Smooth muscle cell (in vitro differentiated cells): ENCODE measurements around the gene MKX. TPM values are rescaled to one million over a fixed set of nuclear protein-coding genes. Genes with fewer than 3 reads are reported as not detected.

Experiments used
- DNase-seq: peaks from one replicate; lab custom pipeline; 2025; ENCODE audit not compliant: unreplicated experiment; lab: John Stamatoyannopoulos, UW
- H2AFZ ChIP-seq: fragments of 200-600 bp; sonication (generic); 2 replicates; pipeline ENCODE4 v1.6.0; 2016; ENCODE audit warnings: antibody characterized with exemption, low read depth, mild to moderate bottlenecking
- H3F3A ChIP-seq: fragments of 200-600 bp; sonication (generic); 2 replicates; pipeline ENCODE4 v1.6.0; 2017; ENCODE audit warnings: antibody characterized with exemption, low read depth
- H3K27ac ChIP-seq: fragments of 200-600 bp; sonication (generic); 2 replicates; pipeline ENCODE4 v1.5.1; 2016; ENCODE audit warnings: low read depth, mild to moderate bottlenecking
- H3K27me3 ChIP-seq: fragments of 200-600 bp; sonication (generic); 2 replicates; pipeline ENCODE4 v1.6.1; 2016; ENCODE audit warnings: low read depth, mild to moderate bottlenecking
- H3K36me3 ChIP-seq: fragments of 200-600 bp; sonication (generic); 2 replicates; pipeline ENCODE4 v1.5.1; 2016; ENCODE audit warnings: low read depth
- H3K4me1 ChIP-seq: fragments of 200-600 bp; sonication (generic); 2 replicates; pipeline ENCODE4 v1.5.1; 2016; ENCODE audit warnings: low read depth
- H3K4me2 ChIP-seq: fragments of 200-600 bp; sonication (generic); 2 replicates; pipeline ENCODE4 v1.6.0; 2016; ENCODE audit warnings: mild to moderate bottlenecking
- H3K4me3 ChIP-seq: fragments of 200-600 bp; sonication (generic); 2 replicates; pipeline ENCODE4 v1.5.1; 2016; ENCODE audit warnings: mild to moderate bottlenecking
- H3K79me2 ChIP-seq: fragments of 200-600 bp; sonication (generic); 2 replicates; pipeline ENCODE4 v1.6.0; 2016; ENCODE audit warnings: low read depth, mild to moderate bottlenecking
- H3K9ac ChIP-seq: fragments of 200-600 bp; sonication (generic); 2 replicates; pipeline ENCODE4 v1.6.0; 2016; ENCODE audit warnings: low read depth
- H3K9me3 ChIP-seq: fragments of 200-600 bp; sonication (generic); replicated peaks from 2 replicates; pipeline ENCODE4 v1.5.1; 2016; ENCODE audit warnings: low read depth
- H4K20me1 ChIP-seq: fragments of 200-600 bp; sonication (generic); 2 replicates; pipeline ENCODE4 v1.6.0; 2016; ENCODE audit warnings: low read depth
- WGBS: methylation state at CpG from one replicate; pipeline ENCODE4 v1.1.7; 2016; ENCODE audit warnings: low lambda C conversion rate; 5-methylcytosine and 5-hydroxymethylcytosine counted together
- polyA plus RNA-seq: library from polyadenylated mRNA; unstranded; fragments of >200 nt; fragmentation: Nextera tagmentation; extraction: Ambion mirVana; gene quantifications from 2 replicates; pipeline ENCODE4 v1.2.1, GENCODE V29; 2016
- total RNA-seq: library from RNA; depleted of rRNA; stranded (reverse); fragments of >200 nt; gene quantifications from 2 replicates; pipeline ENCODE4 v1.2.3, GENCODE V29; 2014
- TF ChIP-seq, protein P1 (sequence below): fragments of 200-600 bp; sonication (generic); IDR thresholded peaks from 2 replicates; pipeline ENCODE4 v1.5.1; 2017; ENCODE audit warnings: borderline replicate concordance, mild to moderate bottlenecking, antibody characterized with exemption; ENCODE audit not compliant: insufficient read depth, poor library complexity, severe bottlenecking

Gene MKX
- total and polyA plus RNA-seq, 2 experiments from 2014 or later: 0.04 TPM; not detected in 1

DNA sequence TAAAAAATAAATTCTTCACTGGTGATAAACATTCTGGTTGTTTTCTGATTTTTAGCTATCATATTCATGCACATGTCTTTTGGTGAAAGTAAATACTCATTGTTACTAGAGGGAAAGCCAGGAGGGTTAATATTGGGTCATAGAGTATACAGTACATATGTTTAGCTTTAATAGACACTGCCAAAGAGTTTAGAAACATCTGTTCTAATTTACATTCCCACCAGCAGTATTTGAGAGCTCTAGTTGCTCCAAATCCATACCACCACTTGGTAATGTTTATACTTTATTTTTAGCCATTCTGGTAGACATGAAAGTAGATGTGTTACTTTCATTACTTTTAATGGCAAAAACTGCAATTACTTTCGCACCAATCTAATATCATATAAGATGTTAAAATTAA is 108.8 kb downstream of the MKX start:
- H3K27me3 ChIP-seq: no peaks in the 10 kb centered on the region
- 96% methylated on average over 1 of the region's 1 CpG for WGBS

DNA sequence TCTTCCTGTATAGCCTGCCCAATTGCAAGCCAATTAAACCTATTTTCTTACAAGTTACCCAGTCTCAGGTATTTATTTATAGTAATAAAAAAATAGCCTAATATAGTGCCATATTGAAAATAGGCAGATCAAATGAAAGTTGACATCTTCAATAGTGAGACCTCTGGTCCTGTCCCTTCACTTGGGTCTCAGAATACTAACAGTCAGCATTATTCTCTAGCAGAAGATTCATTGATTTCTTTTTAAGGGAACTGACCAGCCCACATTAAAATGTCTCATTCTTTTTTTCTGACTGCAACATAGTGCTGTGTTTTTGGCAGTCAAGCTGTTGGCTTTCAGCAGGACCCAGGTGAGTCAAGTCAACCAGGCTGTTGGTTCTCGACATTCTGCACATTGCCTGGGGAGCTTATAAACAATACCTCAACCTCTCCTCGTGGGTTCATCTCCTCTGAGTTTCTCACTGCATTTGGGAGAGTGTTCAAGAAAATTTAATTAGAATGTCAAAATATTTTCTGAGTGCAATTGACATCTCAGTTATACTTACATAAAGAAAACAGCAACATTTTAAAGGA is 109.8 kb downstream of the MKX start:
- no peaks in the 10 kb centered on the region for H3K4me1 ChIP-seq
- H3F3A ChIP-seq: no peaks in the 10 kb centered on the region
- no peaks in the 10 kb centered on the region for H4K20me1 ChIP-seq
- no peak for DNase-seq
- H3K9ac ChIP-seq: no peak overlapping the region
- no peak overlapping the region for H2AFZ ChIP-seq
- no peak overlapping the region for H3K4me3 ChIP-seq
- H3K79me2 ChIP-seq: no peaks in the 10 kb centered on the region
- H3K36me3 ChIP-seq: no peaks in the 10 kb centered on the region
- TF ChIP-seq, protein P1, sequence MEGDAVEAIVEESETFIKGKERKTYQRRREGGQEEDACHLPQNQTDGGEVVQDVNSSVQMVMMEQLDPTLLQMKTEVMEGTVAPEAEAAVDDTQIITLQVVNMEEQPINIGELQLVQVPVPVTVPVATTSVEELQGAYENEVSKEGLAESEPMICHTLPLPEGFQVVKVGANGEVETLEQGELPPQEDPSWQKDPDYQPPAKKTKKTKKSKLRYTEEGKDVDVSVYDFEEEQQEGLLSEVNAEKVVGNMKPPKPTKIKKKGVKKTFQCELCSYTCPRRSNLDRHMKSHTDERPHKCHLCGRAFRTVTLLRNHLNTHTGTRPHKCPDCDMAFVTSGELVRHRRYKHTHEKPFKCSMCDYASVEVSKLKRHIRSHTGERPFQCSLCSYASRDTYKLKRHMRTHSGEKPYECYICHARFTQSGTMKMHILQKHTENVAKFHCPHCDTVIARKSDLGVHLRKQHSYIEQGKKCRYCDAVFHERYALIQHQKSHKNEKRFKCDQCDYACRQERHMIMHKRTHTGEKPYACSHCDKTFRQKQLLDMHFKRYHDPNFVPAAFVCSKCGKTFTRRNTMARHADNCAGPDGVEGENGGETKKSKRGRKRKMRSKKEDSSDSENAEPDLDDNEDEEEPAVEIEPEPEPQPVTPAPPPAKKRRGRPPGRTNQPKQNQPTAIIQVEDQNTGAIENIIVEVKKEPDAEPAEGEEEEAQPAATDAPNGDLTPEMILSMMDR: no peak
- H3K4me2 ChIP-seq: no peak overlapping the region
- H3K27me3 ChIP-seq: no peaks in the 10 kb centered on the region
- no peaks in the 10 kb centered on the region for H3K9me3 ChIP-seq
- no peak overlapping the region for H3K27ac ChIP-seq
- 74% methylated on average over 2 of the region's 2 CpGs for WGBS

More for the DNA sequence above, 108.8 kb downstream of the MKX start:
- no peak overlapping the region for H2AFZ ChIP-seq
- no peak overlapping the region for H3K4me2 ChIP-seq
- H3K9me3 ChIP-seq: no peaks in the 10 kb centered on the region
- H3K9ac ChIP-seq: no peak overlapping the region
- H3K27ac ChIP-seq: no peak overlapping the region
- no peaks in the 10 kb centered on the region for H3K79me2 ChIP-seq
- H3F3A ChIP-seq: no peaks in the 10 kb centered on the region
- DNase-seq: no peak
- TF ChIP-seq, protein P1: no peak
- no peaks in the 10 kb centered on the region for H3K36me3 ChIP-seq
- H3K4me3 ChIP-seq: no peak overlapping the region
- no peaks in the 10 kb centered on the region for H3K4me1 ChIP-seq
- H4K20me1 ChIP-seq: no peaks in the 10 kb centered on the region

DNA sequence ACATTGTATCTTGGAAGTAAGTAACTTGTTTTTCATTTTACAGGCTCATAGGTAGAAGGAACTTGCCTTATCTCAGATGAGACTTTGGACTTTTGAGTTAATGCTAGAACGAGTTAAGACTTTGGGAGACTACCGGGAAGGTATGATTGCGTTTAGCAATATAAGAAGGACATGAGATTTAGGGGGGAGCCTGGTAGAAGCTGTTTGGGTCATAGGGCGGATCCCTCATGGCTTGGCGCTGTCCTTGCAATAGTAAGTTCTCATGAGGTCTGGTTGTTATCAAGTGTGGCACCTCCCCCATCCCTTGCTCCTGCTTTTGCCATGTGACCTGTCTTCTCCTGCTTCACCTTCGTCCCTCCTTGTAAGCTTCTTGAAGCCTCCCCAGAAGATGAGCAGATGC is 110.3 kb downstream of the MKX start:
- DNase-seq: no peak
- Histone ChIP-seq H3K36me3 (no peaks in the 10 kb centered on the region), H3K27me3 (no peaks in the 10 kb centered on the region), H3K9ac (no peak overlapping the region), H3K79me2 (no peaks in the 10 kb centered on the region), H3K9me3 (no peaks in the 10 kb centered on the region), H3K4me3 (no peak overlapping the region), H2AFZ (no peak overlapping the region), H4K20me1 (no peaks in the 10 kb centered on the region), H3K4me1 (no peaks in the 10 kb centered on the region), H3K4me2 (no peak overlapping the region), H3F3A (no peaks in the 10 kb centered on the region), H3K27ac (no peak overlapping the region)
- TF ChIP-seq, protein P1: no peak
- WGBS: 91% methylated on average over 6 of the region's 6 CpGs

DNA sequence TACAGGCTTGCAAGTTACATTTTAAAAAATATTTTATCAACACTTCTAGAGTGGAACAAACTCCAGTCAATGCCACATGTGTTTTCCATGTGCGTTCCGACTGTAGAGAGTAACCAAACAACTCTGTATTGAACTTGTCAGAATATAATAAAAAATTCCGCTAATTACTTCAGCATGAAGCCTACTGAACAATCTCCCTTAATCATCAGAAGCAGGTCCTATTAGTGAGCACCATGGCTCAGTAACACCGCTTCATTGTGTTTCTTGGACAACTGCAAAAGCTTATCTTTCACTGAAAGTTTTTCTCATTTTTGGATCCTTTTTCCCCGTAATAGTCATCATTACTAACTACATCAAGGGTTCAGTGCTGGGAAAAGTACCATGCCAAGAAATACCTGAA is 117.0 kb downstream of the MKX start:
- no peaks in the 10 kb centered on the region for H3F3A ChIP-seq
- no peaks in the 10 kb centered on the region for H3K27me3 ChIP-seq
- H3K36me3 ChIP-seq: no peaks in the 10 kb centered on the region
- H3K79me2 ChIP-seq: no peaks in the 10 kb centered on the region
- H3K27ac ChIP-seq: no peak overlapping the region
- H2AFZ ChIP-seq: no peak overlapping the region
- H4K20me1 ChIP-seq: no peaks in the 10 kb centered on the region
- no peak overlapping the region for H3K9ac ChIP-seq
- no peak overlapping the region for H3K4me2 ChIP-seq
- WGBS: 89% methylated on average over 5 of the region's 5 CpGs
- no peak for DNase-seq
- H3K4me1 ChIP-seq: no peaks in the 10 kb centered on the region
- no peak overlapping the region for H3K4me3 ChIP-seq
- no peaks in the 10 kb centered on the region for H3K9me3 ChIP-seq
- TF ChIP-seq, protein P1: no peak
